Measurements from ENCODE around the gene ACSM5.

ACSM5 gene

DNA sequence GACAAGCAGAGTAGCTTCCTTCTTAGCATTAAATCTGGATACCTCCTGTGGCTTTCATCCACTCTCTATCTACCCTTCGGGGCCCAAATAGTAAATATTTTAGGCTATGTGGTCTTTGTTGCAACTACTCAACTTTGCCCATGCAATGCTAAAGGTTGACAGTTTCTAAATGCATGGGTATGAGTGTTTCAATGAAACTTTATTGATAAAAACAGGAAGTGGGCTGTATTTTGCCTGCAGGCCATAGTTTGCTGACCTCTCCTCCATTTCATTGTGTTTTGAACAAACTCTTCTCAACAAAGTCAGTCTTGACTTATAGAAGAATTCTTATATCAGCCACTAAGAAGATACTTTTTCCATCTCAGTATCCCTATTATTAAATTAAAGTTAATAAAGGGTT is 76.1 kb downstream of the ACSM5 start:
- TF ChIP-seq SIN3A (IDR thresholded peaks at IDR 0.05; ENCODE audit: borderline replicate concordance, insufficient read depth, low read length) (no peak), TAF1 (IDR thresholded peaks at IDR 0.05; ENCODE audit: borderline replicate concordance, insufficient read depth, low read length) (no peak), FOXP2 (optimal IDR thresholded peaks at IDR 0.05; ENCODE audit: borderline replicate concordance, extremely low read depth, extremely low read length, insufficient read depth) (no peak), POLR2AphosphoS5 (IDR thresholded peaks at IDR 0.05; ENCODE audit: low read depth, low read length) (no peak)
- TF ChIP-seq, protein P1, sequence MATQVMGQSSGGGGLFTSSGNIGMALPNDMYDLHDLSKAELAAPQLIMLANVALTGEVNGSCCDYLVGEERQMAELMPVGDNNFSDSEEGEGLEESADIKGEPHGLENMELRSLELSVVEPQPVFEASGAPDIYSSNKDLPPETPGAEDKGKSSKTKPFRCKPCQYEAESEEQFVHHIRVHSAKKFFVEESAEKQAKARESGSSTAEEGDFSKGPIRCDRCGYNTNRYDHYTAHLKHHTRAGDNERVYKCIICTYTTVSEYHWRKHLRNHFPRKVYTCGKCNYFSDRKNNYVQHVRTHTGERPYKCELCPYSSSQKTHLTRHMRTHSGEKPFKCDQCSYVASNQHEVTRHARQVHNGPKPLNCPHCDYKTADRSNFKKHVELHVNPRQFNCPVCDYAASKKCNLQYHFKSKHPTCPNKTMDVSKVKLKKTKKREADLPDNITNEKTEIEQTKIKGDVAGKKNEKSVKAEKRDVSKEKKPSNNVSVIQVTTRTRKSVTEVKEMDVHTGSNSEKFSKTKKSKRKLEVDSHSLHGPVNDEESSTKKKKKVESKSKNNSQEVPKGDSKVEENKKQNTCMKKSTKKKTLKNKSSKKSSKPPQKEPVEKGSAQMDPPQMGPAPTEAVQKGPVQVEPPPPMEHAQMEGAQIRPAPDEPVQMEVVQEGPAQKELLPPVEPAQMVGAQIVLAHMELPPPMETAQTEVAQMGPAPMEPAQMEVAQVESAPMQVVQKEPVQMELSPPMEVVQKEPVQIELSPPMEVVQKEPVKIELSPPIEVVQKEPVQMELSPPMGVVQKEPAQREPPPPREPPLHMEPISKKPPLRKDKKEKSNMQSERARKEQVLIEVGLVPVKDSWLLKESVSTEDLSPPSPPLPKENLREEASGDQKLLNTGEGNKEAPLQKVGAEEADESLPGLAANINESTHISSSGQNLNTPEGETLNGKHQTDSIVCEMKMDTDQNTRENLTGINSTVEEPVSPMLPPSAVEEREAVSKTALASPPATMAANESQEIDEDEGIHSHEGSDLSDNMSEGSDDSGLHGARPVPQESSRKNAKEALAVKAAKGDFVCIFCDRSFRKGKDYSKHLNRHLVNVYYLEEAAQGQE (IDR thresholded peaks at IDR 0.05; ENCODE audit: insufficient read depth in 1 of 2, low read depth in 2 of 2, low read length in 2 of 2), result no peak

Measured in PFSK-1 (cell line).